Gastrocnemius medialis (tissue), 4 donors: ENCODE results near the gene EGF. TPM values are rescaled to one million over a fixed set of nuclear protein-coding genes. Genes with fewer than 3 reads are reported as not detected.
A peak's percentile ranks its signal among the peaks of the same experiment; 100 is the strongest.

Experiments
- ATAC-seq, 2 donors: fragments of 150-250 bp; one replicate each; pipeline ENCODE4 v1.9.1; 2016
- DNase-seq, 2 donors: peaks; one replicate each; pipeline ENCODE4 v3.0.0-alpha.2; 2019
- H3K27ac ChIP-seq, 4 donors: fragments of 200-600 bp; sonication (generic); 1 replicate in 1 of 4; 2 replicates in 3 of 4; pipeline ENCODE4 v1.5.1; 2016 to 2018; ENCODE audit warnings: mild to moderate bottlenecking in 2 of 4, moderate library complexity in 1 of 4
- H3K27me3 ChIP-seq, 3 donors: fragments of 200-600 bp; sonication (generic) in 2 of 3; 1 replicate in 1 of 3; 2 replicates in 2 of 3; pipeline versions ENCODE4 v1.5.1 to v1.6.0; 2016 to 2019; ENCODE audit warnings: mild to moderate bottlenecking in 1 of 3, moderate library complexity in 1 of 3
- H3K36me3 ChIP-seq, 2 donors: fragments of 200-600 bp; sonication (generic) in 1 of 2; one replicate each; pipeline ENCODE4 v1.5.1; 2017 to 2018
- H3K4me1 ChIP-seq, 2 donors: fragments of 200-600 bp; sonication (generic) in 1 of 2; one replicate each; pipeline ENCODE4 v1.5.1; 2016 to 2017; ENCODE audit warnings: mild to moderate bottlenecking in 2 of 2
- H3K4me3 ChIP-seq, 4 donors: fragments of 200-600 bp; sonication (generic) in 3 of 4; 1 replicate in 1 of 4; 2 replicates in 3 of 4; pipeline ENCODE4 v1.5.1; 2016 to 2019; ENCODE audit warnings: mild to moderate bottlenecking in 2 of 4
- H3K9me3 ChIP-seq, 3 donors: fragments of 200-600 bp; sonication (generic) in 2 of 3; 1 replicate in 1 of 3; 2 replicates in 2 of 3; pipeline ENCODE4 v1.5.1; 2016 to 2019
- CTCF ChIP-seq, 5 experiments: fragments of 450-650 bp in 3 of 5; fragments of 200-600 bp in 2 of 5; sonication (generic) in 2 of 5; IDR thresholded peaks in 4 of 5; conservative IDR thresholded peaks in 1 of 5; 1 replicate in 4 of 5; 2 replicates in 1 of 5; pipeline ENCODE4 v1.5.1; 2016 to 2019; ENCODE audit warnings: antibody characterized with exemption in 5 of 5, mild to moderate bottlenecking in 3 of 5, moderate library complexity in 3 of 5
- POLR2A ChIP-seq, 2 donors: fragments of 450-650 bp; IDR thresholded peaks; one replicate each; pipeline ENCODE4 v1.6.1; 2017; ENCODE audit warnings: antibody characterized with exemption in 2 of 2, mild to moderate bottlenecking in 2 of 2, moderate library complexity in 2 of 2
- in situ Hi-C, 4 donors: fragments of 200-750 bp; cut with MboI; loops; one replicate each; pipeline versions ENCODE4 v1.15.0 to v1.8.0; 2017; ENCODE audit warnings: low sequenced_read_pairs in 4 of 4
- intact Hi-C: fragments of 100-400 bp; cut with DNase I; formaldehyde crosslinking; loops from one replicate; pipeline ENCODE4 v1.15.1; 2023; ENCODE audit warnings: low total_unique reads
- total RNA-seq, 4 donors: library from RNA; depleted of rRNA; stranded (reverse); fragments of >200 nt; gene quantifications; one replicate each; pipeline versions ENCODE4 v1.1.0 to v1.2.3, GENCODE V29; 2016

Gene EGF
- total RNA-seq, 4 donors from 2014 or later: 12.1 to 58.5 (median 21.3) TPM

GRCh38 chr4:109994415-109994827, 81.7 kb downstream of the EGF start:
- H3K27ac ChIP-seq: no peak overlapping the region
- intact Hi-C loops: no loop called here
- H3K9me3 ChIP-seq: no peaks in the 10 kb centered on the region
- H3K27me3 ChIP-seq: no peaks in the 10 kb centered on the region
- no peak for TF ChIP-seq POLR2A (IDR thresholded peaks at IDR 0.05)
- no peak for TF ChIP-seq CTCF (IDR thresholded peaks at IDR 0.05 in 4 of 5, conservative IDR thresholded peaks at IDR 0.05 in 1 of 5)
- no peaks in the 10 kb centered on the region for H3K4me1 ChIP-seq
- H3K4me3 ChIP-seq: no peak overlapping the region
- in situ Hi-C loops: loop anchor here in 2 of 4 donors (25.0 kb wide), 1 partner anchor 582 kb away; no protein-coding TSS in a partner anchor
- no peak for ATAC-seq
- DNase-seq: no peak
- H3K36me3 ChIP-seq: peaks cover 0 to 9% of the 10 kb centered on the region in 2 donors

GRCh38 chr4:109996526-109996925, 83.8 kb downstream of the EGF start:
- in situ Hi-C loops (loop anchor here in 3 of 4 donors (5.0 to 25.0 kb wide), 2 partner anchors 521 to 584 kb away; no protein-coding TSS in a partner anchor), intact Hi-C loops (no loop called here)
- TF ChIP-seq POLR2A (IDR thresholded peaks at IDR 0.05) (no peak), CTCF (IDR thresholded peaks at IDR 0.05 in 4 of 5, conservative IDR thresholded peaks at IDR 0.05 in 1 of 5) (no peak)
- Histone ChIP-seq H3K27me3 (no peaks in the 10 kb centered on the region), H3K36me3 (no peaks in the 10 kb centered on the region), H3K27ac (no peak overlapping the region), H3K4me1 (no peaks in the 10 kb centered on the region), H3K9me3 (no peaks in the 10 kb centered on the region), H3K4me3 (no peak overlapping the region)
- DNase-seq (no peak), ATAC-seq (no peak)

- ATAC-seq: peak in 1 of 2 donors; percentile 56
- Histone ChIP-seq H3K27me3 (no peaks in the 10 kb centered on the region), H3K4me3 (no peak overlapping the region), H3K4me1 (no peaks in the 10 kb centered on the region), H3K27ac (no peak overlapping the region), H3K9me3 (no peaks in the 10 kb centered on the region), H3K36me3 (no peaks in the 10 kb centered on the region)
- no peak for DNase-seq
- intact Hi-C loops: loop anchor here (2.0 kb wide), 1 partner anchor 518 kb away; no protein-coding TSS in a partner anchor
- TF ChIP-seq POLR2A (IDR thresholded peaks at IDR 0.05): no peak
- peak in 3 of 5 experiments; percentile 43 to 60 (median 51) for TF ChIP-seq CTCF (IDR thresholded peaks at IDR 0.05 in 4 of 5, conservative IDR thresholded peaks at IDR 0.05 in 1 of 5)
- in situ Hi-C loops: loop anchor here in 3 of 4 donors (5.0 to 25.0 kb wide), 2 partner anchors 518 to 587 kb away; no protein-coding TSS in a partner anchor
These were observed 86.3 kb downstream of the EGF start for GRCh38 chr4:109998867-109999584.

GRCh38 chr4:109999585-109999912, 86.9 kb downstream of the EGF start:
- H3K27me3 ChIP-seq: no peaks in the 10 kb centered on the region
- in situ Hi-C loops: loop anchor here in 3 of 4 donors (5.0 to 25.0 kb wide), 2 partner anchors 518 to 587 kb away; no protein-coding TSS in a partner anchor
- no peak for ATAC-seq
- H3K36me3 ChIP-seq: no peaks in the 10 kb centered on the region
- intact Hi-C loops: loop anchor here (2.0 kb wide), 1 partner anchor 517 kb away; no protein-coding TSS in a partner anchor
- DNase-seq: no peak
- no peaks in the 10 kb centered on the region for H3K4me1 ChIP-seq
- TF ChIP-seq CTCF (IDR thresholded peaks at IDR 0.05 in 4 of 5, conservative IDR thresholded peaks at IDR 0.05 in 1 of 5) (no peak), POLR2A (IDR thresholded peaks at IDR 0.05) (no peak)
- H3K9me3 ChIP-seq: no peaks in the 10 kb centered on the region
- H3K27ac ChIP-seq: no peak overlapping the region
- H3K4me3 ChIP-seq: no peak overlapping the region
